Peyer's patch (tissue), 4 donors: Measurements from ENCODE around the gene ARHGEF12. TPM values are rescaled to one million over a fixed set of nuclear protein-coding genes. Genes with fewer than 3 reads are reported as not detected.
"Not testable (repeated sequence)": the region's sequence is repeated elsewhere in the genome, so short reads cannot be mapped to it uniquely, and the experiment has no call there.

ENCODE experiments used
- DNase-seq, 3 donors: peaks; one replicate each; pipeline ENCODE4 v3.0.0-alpha.2; 2017 to 2019
- H3K27ac ChIP-seq, 4 donors: fragments of 200-600 bp; sonication (generic); one replicate each; pipeline ENCODE4 v1.5.1; 2016 to 2019
- H3K27me3 ChIP-seq, 2 donors: fragments of 200-600 bp; sonication (generic); one replicate each; pipeline ENCODE4 v1.5.1; 2019
- H3K36me3 ChIP-seq, 3 donors: fragments of 200-600 bp; sonication (generic); one replicate each; pipeline ENCODE4 v1.5.1; 2016 to 2019
- H3K4me1 ChIP-seq, 4 donors: fragments of 200-600 bp; sonication (generic); one replicate each; pipeline ENCODE4 v1.5.1; 2016 to 2019
- H3K4me3 ChIP-seq, 4 donors: fragments of 200-600 bp; sonication (generic); 1 replicate in 3 of 4; 2 replicates in 1 of 4; pipeline ENCODE4 v1.5.1; 2016 to 2019; ENCODE audit warnings: mild to moderate bottlenecking in 1 of 4
- H3K9me3 ChIP-seq, 4 donors: fragments of 200-600 bp; sonication (generic); one replicate each; pipeline ENCODE4 v1.5.1; 2016 to 2019; ENCODE audit warnings: mild to moderate bottlenecking in 1 of 4
- CTCF ChIP-seq, 6 experiments: fragments of 450-650 bp in 4 of 6; fragments of 200-600 bp in 2 of 6; sonication (generic) in 1 of 6; IDR thresholded peaks; one replicate each; pipeline ENCODE4 v1.5.1; 2017 to 2019; ENCODE audit warnings: antibody characterized with exemption in 6 of 6, mild to moderate bottlenecking in 3 of 6, moderate library complexity in 1 of 6
- POLR2A ChIP-seq, 2 donors: fragments of 450-650 bp; IDR thresholded peaks; one replicate each; pipeline ENCODE4 v1.5.1; 2017; ENCODE audit warnings: antibody characterized with exemption in 2 of 2, mild to moderate bottlenecking in 2 of 2, moderate library complexity in 2 of 2
- total RNA-seq, 4 donors: library from RNA; depleted of rRNA; stranded (reverse); fragments of >200 nt; gene quantifications; one replicate each; pipeline ENCODE4 v1.1.0, GENCODE V29; 2016

The ARHGEF12 gene
- total RNA-seq, 4 donors from 2014 or later: 102 to 122 (median 107) TPM

DNA sequence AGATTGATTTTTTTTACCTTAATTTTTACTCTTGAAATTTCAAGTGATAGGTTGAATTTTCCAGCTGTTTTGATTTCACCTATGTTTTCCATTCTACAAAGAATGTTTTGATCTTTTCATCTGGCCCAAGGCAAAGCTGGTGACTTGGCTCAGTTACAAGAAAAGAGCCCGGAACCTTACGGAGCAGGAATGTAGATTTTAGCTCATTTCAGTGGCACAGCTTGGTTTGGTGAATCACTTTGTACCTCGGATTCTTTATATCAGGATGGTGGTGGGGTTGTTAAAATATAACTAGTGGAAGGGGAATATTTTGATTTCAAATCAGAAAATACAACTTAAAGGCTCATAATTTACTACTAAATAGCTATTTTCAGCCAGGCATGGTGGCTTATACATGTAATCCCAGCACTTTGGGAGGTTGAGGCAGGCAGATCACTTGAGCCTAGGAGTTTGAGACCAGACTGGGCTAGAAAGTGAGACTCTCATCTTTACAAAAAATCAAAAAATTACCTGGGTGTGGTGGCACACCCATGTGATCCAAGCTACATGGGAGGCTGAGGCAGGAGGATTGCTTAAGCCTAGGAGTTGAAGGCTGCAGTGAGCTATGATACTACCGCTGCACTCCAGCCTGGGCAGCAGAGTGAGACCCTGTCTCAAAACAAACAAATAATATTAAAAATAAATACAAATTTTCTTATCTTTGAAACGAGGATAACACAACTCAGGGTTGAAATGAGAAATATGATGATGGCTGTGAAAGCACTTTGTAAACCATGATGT lies 166.0 kb downstream of the ARHGEF12 start:
- no peak for TF ChIP-seq CTCF (IDR thresholded peaks at IDR 0.05)
- TF ChIP-seq POLR2A (IDR thresholded peaks at IDR 0.05): no peak
- H3K27ac ChIP-seq: no peak overlapping the region
- no peaks in the 10 kb centered on the region for H3K4me1 ChIP-seq
- no peak overlapping the region for H3K4me3 ChIP-seq
- H3K27me3 ChIP-seq: no peaks in the 10 kb centered on the region
- no peaks in the 10 kb centered on the region for H3K36me3 ChIP-seq
- no peaks in the 10 kb centered on the region for H3K9me3 ChIP-seq
- no peak for DNase-seq

DNA sequence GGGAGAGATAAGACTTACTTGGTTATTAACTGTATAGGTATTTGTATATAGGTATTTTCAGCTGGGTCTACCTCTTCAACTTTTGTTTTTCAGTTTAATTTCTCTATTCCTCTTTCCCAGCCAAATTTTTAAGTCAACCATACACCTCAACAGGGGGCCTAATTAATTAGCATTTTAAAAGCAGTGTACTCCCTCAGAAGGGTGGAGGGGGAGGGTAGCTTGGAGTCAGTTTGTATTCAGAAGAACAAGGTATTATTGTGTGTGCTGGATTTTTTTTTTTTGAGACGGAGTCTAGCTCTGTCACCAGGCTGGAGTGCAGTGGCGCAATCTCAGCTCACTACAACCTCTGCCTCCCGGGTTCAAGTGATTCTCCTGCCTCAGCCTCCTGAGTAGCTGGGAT lies 167.3 kb downstream of the ARHGEF12 start:
- not testable (repeated sequence) for H3K9me3 ChIP-seq, H3K4me1 ChIP-seq, H3K27me3 ChIP-seq, DNase-seq, H3K36me3 ChIP-seq, H3K4me3 ChIP-seq, H3K27ac ChIP-seq

DNA sequence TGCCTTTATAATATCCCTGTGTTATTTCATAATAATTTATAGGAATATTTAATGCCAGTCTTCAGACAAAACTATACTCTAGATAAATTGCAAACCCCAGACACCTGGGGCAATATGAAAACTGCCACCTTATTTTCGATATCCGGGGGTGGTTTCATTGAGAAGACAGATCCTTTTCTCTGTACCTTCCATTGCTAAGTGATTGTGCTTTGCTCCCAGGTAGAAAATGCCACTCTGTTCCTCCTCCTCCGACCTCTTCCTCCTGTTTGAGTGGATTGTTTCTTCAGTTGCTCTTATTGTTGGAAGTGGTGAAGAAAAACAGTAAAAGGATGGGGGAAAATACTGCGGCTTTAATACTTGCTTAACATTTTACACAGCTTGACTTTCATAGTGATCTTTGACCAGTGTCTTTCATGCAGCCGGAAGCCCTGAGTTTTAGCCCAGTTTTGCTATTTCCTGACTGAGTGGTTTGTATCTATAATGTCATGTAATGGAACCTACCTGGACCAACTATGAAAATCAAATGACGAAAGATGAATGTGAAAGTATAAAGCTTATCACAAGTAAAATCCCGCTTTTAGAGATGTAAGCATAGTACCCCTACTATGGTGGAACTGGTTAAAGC lies 169.7 kb downstream of the ARHGEF12 start:
- H3K9me3 ChIP-seq: no peaks in the 10 kb centered on the region
- no peak overlapping the region for H3K27ac ChIP-seq
- no peak for DNase-seq
- no peak overlapping the region for H3K4me3 ChIP-seq
- no peaks in the 10 kb centered on the region for H3K4me1 ChIP-seq
- H3K27me3 ChIP-seq: no peaks in the 10 kb centered on the region
- no peaks in the 10 kb centered on the region for H3K36me3 ChIP-seq
- TF ChIP-seq POLR2A (IDR thresholded peaks at IDR 0.05) (no peak), CTCF (IDR thresholded peaks at IDR 0.05) (no peak)

DNA sequence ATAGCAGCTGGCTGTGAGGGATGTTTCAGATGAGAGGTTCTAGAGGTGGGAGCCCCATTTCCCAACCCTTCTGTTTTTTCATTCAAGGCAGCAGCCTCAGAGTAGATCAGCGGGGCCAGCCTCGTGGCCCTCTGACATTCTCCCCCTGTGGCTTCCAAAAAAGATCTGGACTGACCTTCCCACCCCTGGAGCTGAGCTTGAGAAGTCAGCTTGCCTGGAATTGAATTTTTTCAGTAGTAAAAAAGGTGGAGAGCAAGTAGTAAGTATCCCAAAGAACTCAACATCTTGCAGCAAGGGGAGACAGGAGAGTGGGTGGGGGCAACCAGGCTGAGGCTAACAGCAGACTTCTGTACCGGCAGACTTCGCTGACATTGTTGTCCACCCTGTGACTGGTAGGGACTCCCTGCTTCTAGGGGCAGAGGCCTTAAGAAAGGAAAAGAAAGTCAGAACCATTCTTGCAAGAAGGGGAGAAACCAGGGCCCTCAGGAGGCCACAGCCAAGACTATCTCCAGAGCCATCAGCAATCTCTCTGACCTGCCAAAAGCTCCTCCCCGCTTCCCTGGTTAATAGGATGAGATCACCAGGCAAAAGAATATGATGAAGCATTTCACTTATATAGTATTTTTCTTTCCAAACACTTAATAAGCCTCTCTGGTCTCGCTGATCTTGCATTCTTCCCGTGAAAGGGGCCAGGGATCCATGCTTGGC lies 173.3 kb downstream of the ARHGEF12 start:
- peaks cover 0 to 8% of the 10 kb centered on the region in 2 donors for H3K27me3 ChIP-seq
- DNase-seq: no peak
- no peak overlapping the region for H3K4me3 ChIP-seq

DNA sequence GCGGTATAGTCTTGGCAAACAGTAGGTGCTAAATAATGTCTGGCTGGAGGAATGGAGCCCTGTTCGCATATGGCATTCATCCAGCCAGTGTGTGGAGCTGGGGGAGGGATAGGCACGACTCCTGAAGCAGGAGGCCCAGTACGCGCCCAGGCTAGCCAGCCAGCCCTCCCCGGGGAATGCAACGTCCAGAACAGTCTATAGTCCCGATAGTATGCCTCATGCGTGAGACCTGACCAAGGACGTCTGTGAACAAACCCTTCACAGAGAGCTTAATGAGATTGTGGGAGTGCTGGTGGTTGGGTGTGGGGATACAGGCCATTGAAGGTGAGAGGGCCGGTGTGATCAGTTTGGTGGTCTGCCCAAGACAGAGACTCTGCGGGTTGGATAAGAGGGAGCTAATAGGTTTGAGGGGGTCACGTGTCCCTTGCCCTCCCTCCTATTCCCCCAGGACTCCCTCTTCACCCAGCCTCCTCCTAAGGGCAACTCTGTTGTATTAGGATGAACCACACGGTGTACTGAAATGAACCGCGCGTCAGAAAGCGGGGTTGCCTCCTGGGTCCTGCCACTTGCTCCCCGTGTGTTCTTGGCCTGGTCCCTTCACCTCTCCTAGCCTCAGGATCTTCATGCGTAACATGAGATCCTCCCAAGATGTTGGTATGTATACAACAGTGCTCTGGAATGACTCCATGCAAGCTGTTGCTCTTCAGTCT lies 174.3 kb downstream of the ARHGEF12 start:
- no peak for TF ChIP-seq POLR2A (IDR thresholded peaks at IDR 0.05)
- H3K36me3 ChIP-seq: no peaks in the 10 kb centered on the region
- DNase-seq: no peak
- peaks cover 0 to 5% (median 2%) of the 10 kb centered on the region in 4 donors for H3K4me1 ChIP-seq
- peaks cover 0 to 8% of the 10 kb centered on the region in 2 donors for H3K27me3 ChIP-seq
- peak overlapping the region in 1 of 4 donors; percentile 65 for H3K4me3 ChIP-seq
- no peak overlapping the region for H3K27ac ChIP-seq
- H3K9me3 ChIP-seq: no peaks in the 10 kb centered on the region

More for the DNA sequence above, 173.3 kb downstream of the ARHGEF12 start:
- Histone ChIP-seq H3K9me3 (no peaks in the 10 kb centered on the region), H3K4me1 (peaks cover 0 to 5% (median 2%) of the 10 kb centered on the region in 4 donors), H3K27ac (no peak overlapping the region), H3K36me3 (no peaks in the 10 kb centered on the region)
- TF ChIP-seq POLR2A (IDR thresholded peaks at IDR 0.05): no peak
- no peak for TF ChIP-seq CTCF (IDR thresholded peaks at IDR 0.05)

- Histone ChIP-seq H3K36me3 (no peaks in the 10 kb centered on the region), H3K4me3 (peak within 1 kb of the TSS in 3 of 4 donors; percentile 50 to 65 (median 54)), H3K4me1 (peaks cover 0 to 5% (median 2%) of the 10 kb centered on the region in 4 donors), H3K27ac (no peak within 1 kb of the TSS), H3K27me3 (peaks cover 0 to 8% of the 10 kb centered on the region in 2 donors), H3K9me3 (no peaks in the 10 kb centered on the region)
- peak; percentile 57 to 89 (median 86) for DNase-seq
- TF ChIP-seq POLR2A (IDR thresholded peaks at IDR 0.05) (no peak), CTCF (IDR thresholded peaks at IDR 0.05) (peak; percentile 54 to 92 (median 90))
These were observed 175.1 kb downstream of the ARHGEF12 start, which contains the start of gene GRIK4 for GRCh38 chr11:120511116-120511819. TSS of gene GRIK4 (plus strand) at chr11:120511748. CDS start at chr11:120660319, 148,571 bp downstream.
